Mucosa of gallbladder (tissue), 1 donor: ENCODE measurements around the gene IQSEC1. TPM values are rescaled to one million over a fixed set of nuclear protein-coding genes. Genes with fewer than 3 reads are reported as not detected.

Experiments
- DNase-seq: peaks from one replicate; pipeline ENCODE4 v3.0.0-alpha.2; 2020; ENCODE audit warnings: low spot score
- total RNA-seq: library from RNA; stranded (reverse); gene quantifications from one replicate; pipeline ENCODE4 v1.2.1, GENCODE V29; 2021
- donor health status: DM: no; HTN: no; CAD: no.

IQSEC1 gene
- total RNA-seq, 1 donor from 2014 or later, result 49.8 TPM

GRCh38 chr3:13085846-13086179 lies 12.6 kb upstream of the IQSEC1 start:
- DNase-seq, result no peak

DNA sequence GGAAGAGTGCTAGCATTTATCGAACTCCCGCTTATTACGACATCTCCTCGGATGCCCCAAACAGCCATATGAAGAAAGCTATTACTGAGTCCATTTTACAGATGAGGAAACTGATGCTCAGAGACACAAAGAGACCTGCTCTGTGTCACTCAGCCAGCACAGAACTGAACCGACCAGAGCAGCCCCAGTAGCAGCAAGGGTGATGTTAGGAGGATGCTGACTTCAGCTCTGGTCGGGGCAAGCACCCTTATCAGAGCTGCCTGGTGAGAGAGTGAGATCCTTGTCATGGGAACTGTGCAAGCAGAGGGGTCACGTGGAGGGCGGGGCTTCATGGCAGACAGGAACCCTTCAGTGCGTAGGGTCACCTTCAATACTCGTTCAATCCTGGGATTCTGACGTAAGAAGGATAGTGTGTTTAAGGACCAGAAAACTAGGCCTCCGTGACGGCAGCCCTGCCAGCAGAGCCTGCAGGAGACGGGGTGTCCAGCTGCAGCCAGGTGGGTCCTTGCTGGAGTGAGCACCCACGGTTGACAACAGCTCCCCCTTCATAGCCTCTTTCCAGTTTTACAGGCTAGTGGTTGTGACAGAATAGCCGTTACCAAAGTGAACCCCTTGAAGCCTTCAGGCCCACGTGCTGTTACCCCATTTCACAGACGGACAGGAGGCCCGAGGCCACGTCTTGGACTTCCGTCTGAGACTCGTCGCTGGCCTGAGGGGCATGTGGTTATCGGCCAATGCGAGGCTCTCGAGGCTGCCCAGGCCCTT lies 12.0 kb upstream of the IQSEC1 start:
- no peak for DNase-seq

GRCh38 chr3:13083898-13084297 lies 10.7 kb upstream of the IQSEC1 start:
- DNase-seq, result no peak

DNA sequence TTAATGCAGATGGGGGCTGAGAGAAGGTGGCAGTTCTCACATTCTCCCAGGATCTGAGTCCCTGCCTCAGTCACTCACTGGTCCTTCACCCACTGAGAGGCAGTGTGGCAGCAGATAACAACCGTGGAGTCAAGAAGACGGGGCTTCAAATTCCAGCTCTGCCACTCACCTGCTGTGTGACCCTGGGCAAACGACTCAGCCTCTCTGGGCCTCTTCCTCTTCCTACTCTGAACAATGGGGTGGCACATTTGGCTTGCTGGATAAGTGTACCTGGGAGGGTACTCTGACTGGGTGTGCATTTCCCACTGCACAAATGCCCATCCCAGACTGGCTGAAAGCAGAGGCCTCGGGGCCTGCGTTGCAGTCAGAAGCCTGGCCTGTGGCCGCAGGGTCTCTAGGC lies 10.0 kb upstream of the IQSEC1 start:
- no peak for DNase-seq

DNA sequence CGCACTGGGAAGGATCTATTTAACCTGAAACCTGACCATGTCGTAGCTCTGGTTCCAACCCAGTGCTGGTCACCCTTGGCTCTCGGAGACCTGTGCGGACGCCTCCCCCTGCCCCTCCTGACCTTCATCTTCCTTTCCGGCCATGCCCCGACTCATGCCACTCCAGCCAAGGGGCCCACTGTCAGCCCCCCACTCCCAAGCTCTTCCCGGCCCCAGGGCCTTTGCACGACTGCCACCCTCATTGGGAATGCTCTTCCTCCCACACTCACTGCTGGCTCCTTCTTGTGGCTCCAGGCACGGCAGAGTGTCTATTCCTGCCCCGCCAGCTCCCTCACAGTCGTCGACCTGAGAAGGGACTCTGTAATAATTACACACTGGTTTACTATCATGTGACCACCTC lies 9.4 kb upstream of the IQSEC1 start:
- no peak for DNase-seq

- no peak for DNase-seq
Observed at GRCh38 chr3:13081603-13082360, 8.6 kb upstream of the IQSEC1 start.

GRCh38 chr3:13080591-13080990 lies 7.4 kb upstream of the IQSEC1 start:
- no peak for DNase-seq

GRCh38 chr3:13080026-13080425 lies 6.8 kb upstream of the IQSEC1 start:
- DNase-seq, result no peak

DNA sequence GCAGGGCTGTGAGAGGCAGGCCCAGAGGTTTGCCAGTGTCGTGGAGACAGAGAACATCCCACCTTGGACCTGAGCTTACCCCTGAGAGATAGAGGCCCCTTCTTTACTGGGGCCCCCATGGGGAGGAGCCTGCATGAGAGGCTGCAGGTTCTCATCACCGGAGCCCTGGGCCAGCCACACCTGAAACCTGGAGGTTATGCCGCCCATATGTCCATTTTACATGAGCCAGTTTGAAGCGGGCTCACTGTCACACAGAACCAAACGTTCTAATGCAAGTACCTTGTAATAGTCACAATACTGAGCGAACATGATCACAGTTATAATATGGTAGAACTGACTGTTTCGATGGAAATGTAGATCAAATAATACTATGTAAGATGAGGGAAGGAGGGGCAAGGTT lies 6.3 kb upstream of the IQSEC1 start:
- DNase-seq, result no peak

DNA sequence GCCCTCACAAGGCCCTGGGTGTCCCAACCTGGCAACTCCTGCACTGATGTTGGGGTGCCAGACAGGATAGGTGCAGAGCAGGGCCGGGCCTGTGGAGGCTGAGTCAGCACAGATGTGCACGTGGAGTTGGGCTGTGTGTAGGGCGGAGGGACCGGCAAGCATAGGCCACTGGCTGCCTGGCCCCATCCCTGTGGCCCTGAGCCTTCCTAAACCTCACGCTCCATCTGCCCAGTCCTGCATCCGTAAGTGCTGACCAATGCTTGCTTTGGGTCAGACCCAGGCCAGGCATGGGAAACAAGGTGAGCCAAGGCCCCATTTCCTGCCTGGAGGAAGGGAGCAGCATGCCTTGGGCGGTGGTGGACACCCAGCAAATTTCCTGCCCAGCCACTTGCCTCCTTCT lies 5.8 kb upstream of the IQSEC1 start:
- no peak for DNase-seq

DNA sequence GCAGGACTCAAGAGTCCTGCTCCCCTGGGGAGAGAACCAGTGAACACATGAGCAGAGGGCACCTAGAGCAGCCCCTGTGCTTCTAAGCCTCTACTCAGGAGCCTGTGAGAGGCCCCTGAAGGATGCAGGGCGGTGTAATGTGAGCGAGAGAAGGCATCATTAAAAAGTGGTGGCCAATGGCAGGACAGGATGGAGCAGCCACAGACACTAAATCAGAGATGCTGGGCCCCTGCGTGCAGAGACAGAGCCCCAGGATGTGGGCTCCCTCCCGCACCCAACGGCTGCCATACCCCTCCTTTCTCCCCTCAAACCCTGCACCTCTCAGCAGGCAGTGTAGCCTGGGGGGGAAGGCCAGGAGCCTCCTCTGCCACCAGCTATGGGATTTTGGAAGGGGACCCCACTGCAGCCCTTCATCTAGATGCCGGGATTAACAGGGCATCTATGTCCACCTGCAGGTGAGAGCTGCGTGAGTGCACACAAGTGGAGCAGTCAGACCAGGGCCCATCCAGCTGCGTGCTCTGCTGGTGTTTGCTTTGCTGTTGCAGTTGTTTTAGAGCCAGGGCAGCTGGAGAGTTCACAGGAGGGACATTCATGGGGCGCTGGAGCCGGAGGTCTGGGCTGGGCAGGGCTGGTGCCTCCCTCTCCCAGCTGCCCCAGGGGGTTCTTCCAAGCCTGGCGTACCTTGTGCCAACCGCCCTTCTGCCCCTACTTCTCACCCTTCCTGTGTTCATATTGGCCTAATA lies 5.1 kb upstream of the IQSEC1 start:
- DNase-seq, result no peak

GRCh38 chr3:13077431-13078162 lies 4.4 kb upstream of the IQSEC1 start:
- DNase-seq, result no peak

DNA sequence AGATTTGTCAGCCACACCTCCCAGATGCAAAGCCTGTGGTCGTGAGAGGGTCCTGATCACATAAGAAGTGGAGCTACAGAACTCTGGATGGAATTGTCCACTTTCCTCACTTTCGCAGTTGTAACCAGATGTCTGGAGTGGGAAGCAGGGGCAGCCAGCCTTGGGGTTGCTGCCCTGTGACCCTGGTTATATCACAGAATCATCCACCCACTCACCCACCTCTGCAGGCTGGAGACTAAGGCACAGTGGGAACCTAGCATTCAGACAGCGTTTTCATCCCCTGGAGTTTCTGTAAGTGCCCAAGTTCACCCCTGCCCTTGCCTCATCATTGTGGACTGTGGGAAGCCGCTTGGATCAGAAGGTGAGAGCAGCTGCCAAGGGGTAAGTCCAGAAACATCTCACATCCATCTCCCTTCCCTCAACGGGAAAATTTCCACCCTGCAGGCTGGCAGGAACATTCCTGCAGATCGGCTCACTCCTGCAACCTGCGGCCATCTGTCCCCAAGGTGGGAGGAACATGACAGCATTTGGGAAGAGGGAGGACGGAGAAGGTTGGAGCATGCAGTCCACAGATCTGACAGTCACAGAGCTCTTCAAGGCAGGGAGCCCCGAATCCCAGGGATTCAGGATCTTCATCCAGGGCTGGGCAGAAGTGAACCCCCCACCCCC lies 2.9 kb upstream of the IQSEC1 start:
- DNase-seq, result no peak

DNA sequence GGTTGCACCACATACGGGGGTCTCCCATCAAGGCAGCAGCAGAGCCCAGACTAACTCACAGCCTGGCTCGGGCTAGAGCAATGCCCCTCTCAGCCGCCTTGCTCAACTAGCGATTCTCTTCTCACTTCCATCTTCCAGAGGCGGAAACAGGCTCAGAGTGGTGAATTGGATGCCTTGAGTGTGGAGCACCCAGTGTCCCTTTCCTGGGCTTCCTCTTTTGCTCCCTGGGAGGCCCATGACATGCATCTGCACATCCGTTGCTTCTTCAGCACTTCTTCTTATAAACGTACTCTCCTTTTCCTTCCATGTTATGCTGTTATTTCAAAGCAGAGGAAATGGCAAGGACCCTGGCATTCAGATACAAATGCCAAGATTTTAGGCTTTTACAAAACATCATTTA lies 2.1 kb upstream of the IQSEC1 start:
- no peak for DNase-seq

DNA sequence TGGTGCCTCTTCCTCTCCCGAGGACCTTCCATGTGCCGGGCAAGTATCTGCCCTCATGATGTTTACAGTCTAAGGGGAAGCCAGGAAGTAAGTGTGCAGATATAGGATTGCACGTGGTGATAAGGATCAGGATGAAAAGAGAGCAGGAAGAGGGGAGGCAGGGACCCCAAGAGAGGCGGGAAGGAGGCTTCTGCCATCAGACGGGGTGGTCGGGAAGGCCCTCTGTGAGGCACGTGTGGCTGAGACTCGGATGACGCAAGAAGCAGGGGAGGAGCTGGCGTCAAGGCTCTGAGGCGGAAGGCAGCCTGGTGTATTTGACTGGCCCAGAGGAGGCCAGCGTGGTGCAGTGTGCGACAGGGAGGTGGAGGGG lies 762 bp upstream of the IQSEC1 start:
- DNase-seq, result no peak

DNA sequence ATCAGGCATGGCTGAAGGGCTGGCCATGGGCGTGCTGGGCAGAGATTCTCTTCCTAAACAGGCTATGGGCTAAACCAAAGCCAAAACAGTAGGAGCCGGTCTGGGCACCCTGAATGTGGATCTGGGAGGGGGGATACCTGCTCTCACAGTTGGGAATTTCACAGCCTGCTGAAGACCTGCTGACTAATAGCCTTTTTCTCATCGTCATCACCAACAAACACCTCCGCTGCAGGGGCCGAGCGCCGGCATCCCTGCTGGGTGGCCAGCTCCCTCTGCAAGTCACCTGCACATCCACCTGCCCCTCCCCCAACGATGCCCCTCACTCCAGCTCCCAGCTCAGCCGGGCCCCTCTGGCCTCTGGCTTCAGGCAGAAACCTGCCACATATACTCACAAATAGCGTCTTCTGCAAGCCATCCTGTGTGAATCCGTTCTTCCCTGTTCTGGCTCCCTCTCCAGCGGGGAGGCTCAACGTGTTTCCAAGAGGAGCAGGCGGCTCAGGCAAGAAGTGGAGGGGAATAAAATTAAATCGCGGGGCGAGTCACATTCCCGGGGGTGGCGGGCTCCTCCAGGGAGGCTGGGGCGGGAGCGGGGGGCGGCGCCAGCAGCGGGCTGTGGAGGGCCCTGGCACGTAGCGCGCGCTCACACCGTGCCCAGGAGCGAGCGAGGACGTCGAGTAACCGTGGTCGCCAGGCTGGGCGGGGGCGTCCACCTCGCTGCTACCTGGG lies 466 bp downstream of the IQSEC1 start:
- no peak for DNase-seq

- no peak for DNase-seq
Observed at GRCh38 chr3:13072239-13072599, 1.0 kb downstream of the IQSEC1 start.

GRCh38 chr3:13071695-13072094 lies 1.5 kb downstream of the IQSEC1 start:
- DNase-seq, result no peak

- DNase-seq, result no peak
Observed at GRCh38 chr3:13070391-13071070, 2.7 kb downstream of the IQSEC1 start.

- DNase-seq, result peak; percentile 22
Observed at GRCh38 chr3:13069495-13069894, 3.7 kb downstream of the IQSEC1 start.
